Heart left ventricle (tissue), 13 donors: ENCODE data around the gene IGF2R.

Source experiments
- POLR2A ChIP-seq, 2 donors: fragments of 450-650 bp; IDR thresholded peaks; one replicate each; pipeline ENCODE4 v1.6.1; 2017; ENCODE audit warnings: antibody characterized with exemption in 2 of 2, mild to moderate bottlenecking in 2 of 2, moderate library complexity in 2 of 2
- TF ChIP-seq, protein P1 (sequence below), 12 donors: fragments of 200-600 bp; sonication (generic) in 4 of 12; IDR thresholded peaks; one replicate each; pipeline versions ENCODE4 v1.5.0 to v1.8.0; 2018 to 2022; ENCODE audit warnings: antibody characterized with exemption in 12 of 12, mild to moderate bottlenecking in 5 of 12
- donor health status: ischemic (EF 13 %, LVEDD 7.1; RV severe dilation, severe dysfunction).
- donor health status: DM: no; HTN: yes; CAD: no.
- donor health status: DM: no; HTN: no; CAD: no.
- donor health status: ischemic (EF 25% LVEDD 6.9; RV normal size, moderate dysfunction).
- donor health status: ischemic (EF 25% LVEDD 5.7; RV mildly dilated, moderate dysfunction).
- donor health status: ischemic (EF 35%, LVEDD 5.7; RV mildly dilated, moderate dysfunction).
- donor health status: nonischemic (EF 11% LVEDD 7.7; RV severe dilation, severe dysfunction).
- donor health status: DM: yes; HTN: yes; CAD: no.
- donor health status: PGD.
- donor health status: ischemic (EF 29% LVEDD 5.4; RV normal size, mild dysfunction).
- donor health status: nonischemic (EF 23%, LVEDD 6.1; RV moderate dilation, normal function).

DNA sequence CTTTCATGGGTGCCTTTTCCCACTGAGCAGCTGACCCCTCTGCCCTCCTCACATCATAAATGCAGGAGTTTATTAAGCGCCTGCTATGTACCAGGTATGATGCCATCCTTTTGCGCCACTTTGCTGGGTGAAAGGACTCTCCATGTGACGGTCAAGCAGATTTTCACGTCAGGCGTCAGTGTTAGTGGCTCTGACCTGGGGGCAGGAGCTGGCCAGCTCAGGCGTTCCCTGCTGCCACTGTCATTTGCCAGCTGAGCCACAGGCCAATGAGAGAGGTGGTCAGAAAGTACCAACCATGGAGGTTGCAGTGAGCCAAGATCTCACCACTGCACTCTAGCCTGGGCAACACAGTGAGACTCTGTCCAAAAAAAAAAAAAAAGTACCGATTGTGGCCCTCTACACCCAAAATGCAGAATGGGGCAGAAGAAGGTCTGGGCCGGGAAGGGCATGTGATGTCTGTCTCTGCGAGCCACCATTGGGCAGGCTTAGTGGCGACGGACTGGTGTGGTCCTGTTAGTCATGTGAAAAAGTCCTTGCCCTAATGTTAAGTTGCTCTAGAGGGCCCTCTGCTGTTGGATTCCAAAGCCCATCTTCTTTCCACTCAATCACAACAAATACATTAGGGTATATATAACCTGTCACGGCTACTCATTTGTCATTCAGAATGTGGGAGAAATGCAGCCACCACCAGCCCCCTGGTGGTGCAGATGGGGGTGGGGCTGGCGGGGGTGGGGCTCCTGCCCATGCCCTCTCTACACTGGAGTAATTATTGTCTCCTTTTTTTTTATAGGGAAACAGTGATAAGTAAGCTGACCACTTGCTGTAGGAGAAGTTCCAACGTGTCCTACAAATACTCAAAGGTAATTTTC is 134.3 kb downstream of the IGF2R start:
- TF ChIP-seq, protein P1, sequence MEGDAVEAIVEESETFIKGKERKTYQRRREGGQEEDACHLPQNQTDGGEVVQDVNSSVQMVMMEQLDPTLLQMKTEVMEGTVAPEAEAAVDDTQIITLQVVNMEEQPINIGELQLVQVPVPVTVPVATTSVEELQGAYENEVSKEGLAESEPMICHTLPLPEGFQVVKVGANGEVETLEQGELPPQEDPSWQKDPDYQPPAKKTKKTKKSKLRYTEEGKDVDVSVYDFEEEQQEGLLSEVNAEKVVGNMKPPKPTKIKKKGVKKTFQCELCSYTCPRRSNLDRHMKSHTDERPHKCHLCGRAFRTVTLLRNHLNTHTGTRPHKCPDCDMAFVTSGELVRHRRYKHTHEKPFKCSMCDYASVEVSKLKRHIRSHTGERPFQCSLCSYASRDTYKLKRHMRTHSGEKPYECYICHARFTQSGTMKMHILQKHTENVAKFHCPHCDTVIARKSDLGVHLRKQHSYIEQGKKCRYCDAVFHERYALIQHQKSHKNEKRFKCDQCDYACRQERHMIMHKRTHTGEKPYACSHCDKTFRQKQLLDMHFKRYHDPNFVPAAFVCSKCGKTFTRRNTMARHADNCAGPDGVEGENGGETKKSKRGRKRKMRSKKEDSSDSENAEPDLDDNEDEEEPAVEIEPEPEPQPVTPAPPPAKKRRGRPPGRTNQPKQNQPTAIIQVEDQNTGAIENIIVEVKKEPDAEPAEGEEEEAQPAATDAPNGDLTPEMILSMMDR (IDR thresholded peaks at IDR 0.05), result peak in 7 of 12 donors; percentile 15 to 44 (median 30)
- TF ChIP-seq POLR2A (IDR thresholded peaks at IDR 0.05), result no peak
